ENCODE measurements around the gene SIK3.

The SIK3 gene

DNA sequence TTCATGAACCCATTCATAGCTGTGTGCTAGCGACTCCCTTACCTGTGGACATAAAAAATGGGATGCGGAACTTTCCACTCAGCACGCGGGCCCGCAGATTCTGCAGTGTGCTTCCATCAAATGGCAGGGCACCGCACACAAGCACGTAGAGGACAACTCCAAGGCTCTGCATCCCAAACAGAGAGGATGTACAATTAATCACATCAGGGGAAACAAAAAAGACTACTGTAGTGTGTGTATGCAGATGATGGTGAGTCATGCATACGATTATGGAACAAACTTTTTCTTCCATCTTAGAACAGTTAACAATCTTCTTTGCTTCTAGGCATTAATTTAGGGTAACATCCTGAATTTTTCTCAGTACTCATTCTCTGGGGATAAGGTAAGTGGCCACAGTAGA is 202.0 kb downstream of the SIK3 start:
- Histone ChIP-seq H3K4me3 (replicated peaks; ENCODE audit: insufficient read depth, low read length) (no peak overlapping the region), H3K27me3 (ENCODE audit: insufficient read depth, poor library complexity, severe bottlenecking) (no peaks in the 10 kb centered on the region), H3K27ac (replicated peaks) (no peak overlapping the region)
- no peak for TF ChIP-seq POLR2AphosphoS5 (IDR thresholded peaks at IDR 0.05; ENCODE audit: low read depth)
- TF ChIP-seq, protein P1, sequence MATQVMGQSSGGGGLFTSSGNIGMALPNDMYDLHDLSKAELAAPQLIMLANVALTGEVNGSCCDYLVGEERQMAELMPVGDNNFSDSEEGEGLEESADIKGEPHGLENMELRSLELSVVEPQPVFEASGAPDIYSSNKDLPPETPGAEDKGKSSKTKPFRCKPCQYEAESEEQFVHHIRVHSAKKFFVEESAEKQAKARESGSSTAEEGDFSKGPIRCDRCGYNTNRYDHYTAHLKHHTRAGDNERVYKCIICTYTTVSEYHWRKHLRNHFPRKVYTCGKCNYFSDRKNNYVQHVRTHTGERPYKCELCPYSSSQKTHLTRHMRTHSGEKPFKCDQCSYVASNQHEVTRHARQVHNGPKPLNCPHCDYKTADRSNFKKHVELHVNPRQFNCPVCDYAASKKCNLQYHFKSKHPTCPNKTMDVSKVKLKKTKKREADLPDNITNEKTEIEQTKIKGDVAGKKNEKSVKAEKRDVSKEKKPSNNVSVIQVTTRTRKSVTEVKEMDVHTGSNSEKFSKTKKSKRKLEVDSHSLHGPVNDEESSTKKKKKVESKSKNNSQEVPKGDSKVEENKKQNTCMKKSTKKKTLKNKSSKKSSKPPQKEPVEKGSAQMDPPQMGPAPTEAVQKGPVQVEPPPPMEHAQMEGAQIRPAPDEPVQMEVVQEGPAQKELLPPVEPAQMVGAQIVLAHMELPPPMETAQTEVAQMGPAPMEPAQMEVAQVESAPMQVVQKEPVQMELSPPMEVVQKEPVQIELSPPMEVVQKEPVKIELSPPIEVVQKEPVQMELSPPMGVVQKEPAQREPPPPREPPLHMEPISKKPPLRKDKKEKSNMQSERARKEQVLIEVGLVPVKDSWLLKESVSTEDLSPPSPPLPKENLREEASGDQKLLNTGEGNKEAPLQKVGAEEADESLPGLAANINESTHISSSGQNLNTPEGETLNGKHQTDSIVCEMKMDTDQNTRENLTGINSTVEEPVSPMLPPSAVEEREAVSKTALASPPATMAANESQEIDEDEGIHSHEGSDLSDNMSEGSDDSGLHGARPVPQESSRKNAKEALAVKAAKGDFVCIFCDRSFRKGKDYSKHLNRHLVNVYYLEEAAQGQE (IDR thresholded peaks at IDR 0.05; ENCODE audit: insufficient replicate concordance, low read depth) = no peak
- no peak for DNase-seq (ENCODE audit: low read depth in 1 of 2, low spot score in 1 of 2)

DNA sequence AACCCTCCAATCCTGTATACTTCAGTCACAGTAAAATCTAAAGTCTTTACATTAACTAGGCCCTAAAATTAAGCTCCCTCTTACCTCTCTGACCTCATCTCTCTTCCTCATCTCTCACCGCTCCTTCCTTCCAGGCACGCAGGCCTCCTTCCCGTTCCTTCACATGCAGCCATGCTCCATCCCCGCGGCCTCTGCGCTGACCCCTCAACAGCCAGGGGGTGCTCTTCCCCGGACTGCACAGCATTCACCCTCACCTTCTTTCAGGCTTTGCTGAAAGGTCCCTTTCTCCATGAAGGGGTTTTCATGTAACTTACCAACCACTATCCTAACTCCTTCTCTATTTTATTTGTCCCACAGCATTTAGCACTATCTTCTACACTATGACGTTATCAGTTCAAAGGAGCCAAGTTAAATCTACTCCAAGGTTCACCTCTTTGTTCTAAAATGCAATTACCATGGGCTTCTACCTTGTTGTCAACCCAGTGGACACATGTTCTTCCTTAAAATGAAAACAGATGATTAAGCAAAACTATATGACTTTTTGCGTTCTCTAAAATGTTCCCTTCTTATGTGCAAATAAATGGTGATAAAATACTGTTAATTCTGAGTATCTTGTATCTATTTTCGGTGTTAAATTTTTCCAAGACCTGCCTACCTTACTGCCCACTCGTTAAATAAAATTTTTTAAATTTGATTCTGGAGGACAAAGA is 203.0 kb downstream of the SIK3 start:
- Histone ChIP-seq H3K27me3 (ENCODE audit: insufficient read depth, poor library complexity, severe bottlenecking) (no peaks in the 10 kb centered on the region), H3K27ac (replicated peaks) (no peak overlapping the region), H3K4me3 (replicated peaks; ENCODE audit: insufficient read depth, low read length) (no peak overlapping the region)
- TF ChIP-seq, protein P2, sequence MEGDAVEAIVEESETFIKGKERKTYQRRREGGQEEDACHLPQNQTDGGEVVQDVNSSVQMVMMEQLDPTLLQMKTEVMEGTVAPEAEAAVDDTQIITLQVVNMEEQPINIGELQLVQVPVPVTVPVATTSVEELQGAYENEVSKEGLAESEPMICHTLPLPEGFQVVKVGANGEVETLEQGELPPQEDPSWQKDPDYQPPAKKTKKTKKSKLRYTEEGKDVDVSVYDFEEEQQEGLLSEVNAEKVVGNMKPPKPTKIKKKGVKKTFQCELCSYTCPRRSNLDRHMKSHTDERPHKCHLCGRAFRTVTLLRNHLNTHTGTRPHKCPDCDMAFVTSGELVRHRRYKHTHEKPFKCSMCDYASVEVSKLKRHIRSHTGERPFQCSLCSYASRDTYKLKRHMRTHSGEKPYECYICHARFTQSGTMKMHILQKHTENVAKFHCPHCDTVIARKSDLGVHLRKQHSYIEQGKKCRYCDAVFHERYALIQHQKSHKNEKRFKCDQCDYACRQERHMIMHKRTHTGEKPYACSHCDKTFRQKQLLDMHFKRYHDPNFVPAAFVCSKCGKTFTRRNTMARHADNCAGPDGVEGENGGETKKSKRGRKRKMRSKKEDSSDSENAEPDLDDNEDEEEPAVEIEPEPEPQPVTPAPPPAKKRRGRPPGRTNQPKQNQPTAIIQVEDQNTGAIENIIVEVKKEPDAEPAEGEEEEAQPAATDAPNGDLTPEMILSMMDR (IDR thresholded peaks at IDR 0.05; ENCODE audit: insufficient read depth, low read length) = no peak
- TF ChIP-seq POLR2AphosphoS5 (IDR thresholded peaks at IDR 0.05; ENCODE audit: low read depth) (no peak), GABPA (IDR thresholded peaks at IDR 0.05; ENCODE audit: low read depth) (no peak), SPI1 (IDR thresholded peaks at IDR 0.05; ENCODE audit: borderline replicate concordance, low read depth) (no peak)
- TF ChIP-seq, protein P1 (IDR thresholded peaks at IDR 0.05; ENCODE audit: insufficient replicate concordance, low read depth) = no peak
- peak in 1 of 2 experiments; percentile 23 for DNase-seq (ENCODE audit: low read depth in 1 of 2, low spot score in 1 of 2)

- Histone ChIP-seq H3K27me3 (ENCODE audit: insufficient read depth, poor library complexity, severe bottlenecking) (no peaks in the 10 kb centered on the region), H3K4me3 (replicated peaks; ENCODE audit: insufficient read depth, low read length) (no peak overlapping the region), H3K27ac (replicated peaks) (no peak overlapping the region)
- no peak for DNase-seq (ENCODE audit: low read depth in 1 of 2, low spot score in 1 of 2)
- TF ChIP-seq, protein P1 (IDR thresholded peaks at IDR 0.05; ENCODE audit: insufficient replicate concordance, low read depth) = no peak
- TF ChIP-seq GABPA (IDR thresholded peaks at IDR 0.05; ENCODE audit: low read depth) (no peak), SPI1 (IDR thresholded peaks at IDR 0.05; ENCODE audit: borderline replicate concordance, low read depth) (no peak), POLR2AphosphoS5 (IDR thresholded peaks at IDR 0.05; ENCODE audit: low read depth) (no peak)
- TF ChIP-seq, protein P2 (IDR thresholded peaks at IDR 0.05; ENCODE audit: insufficient read depth, low read length) = no peak
Observed at GRCh38 chr11:116893906-116894305, 204.3 kb downstream of the SIK3 start.

All from HL-60 (cell line).